GM10266 (cell line): ENCODE data around the gene GNPTG.

Experiments used
- DNase-seq: peaks from one replicate; pipeline ENCODE4 v3.0.0; 2012; ENCODE audit errors: extremely low spot score
- TF ChIP-seq, protein P1 (sequence below): IDR thresholded peaks from 2 replicates; pipeline ENCODE4 v1.5.1; 2012; ENCODE audit warnings: mild to moderate bottlenecking, low read depth; ENCODE audit not compliant: control insufficient read depth, insufficient read depth; ENCODE audit errors: missing control alignments

The GNPTG gene

DNA sequence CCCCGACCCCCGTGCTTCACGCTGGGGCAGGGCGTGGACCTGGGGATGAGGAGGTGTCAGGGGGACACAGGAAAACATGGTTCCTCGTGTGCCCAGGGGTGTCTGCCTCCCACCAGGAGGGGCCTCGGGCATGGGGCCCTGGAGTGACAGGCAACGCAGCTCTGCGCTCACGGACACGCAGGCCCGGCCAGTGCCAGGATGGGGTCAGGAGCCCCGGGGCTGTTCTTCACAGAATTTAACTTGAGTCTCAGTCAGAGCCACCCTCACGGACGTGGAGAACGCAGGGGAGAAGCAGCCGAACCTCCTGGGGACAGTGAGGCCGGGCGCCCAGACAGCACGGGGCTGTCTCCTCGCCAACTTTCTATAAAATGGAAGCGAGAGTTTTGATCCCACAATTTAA is 46.0 kb downstream of the GNPTG start:
- DNase-seq = no peak
- TF ChIP-seq, protein P1, sequence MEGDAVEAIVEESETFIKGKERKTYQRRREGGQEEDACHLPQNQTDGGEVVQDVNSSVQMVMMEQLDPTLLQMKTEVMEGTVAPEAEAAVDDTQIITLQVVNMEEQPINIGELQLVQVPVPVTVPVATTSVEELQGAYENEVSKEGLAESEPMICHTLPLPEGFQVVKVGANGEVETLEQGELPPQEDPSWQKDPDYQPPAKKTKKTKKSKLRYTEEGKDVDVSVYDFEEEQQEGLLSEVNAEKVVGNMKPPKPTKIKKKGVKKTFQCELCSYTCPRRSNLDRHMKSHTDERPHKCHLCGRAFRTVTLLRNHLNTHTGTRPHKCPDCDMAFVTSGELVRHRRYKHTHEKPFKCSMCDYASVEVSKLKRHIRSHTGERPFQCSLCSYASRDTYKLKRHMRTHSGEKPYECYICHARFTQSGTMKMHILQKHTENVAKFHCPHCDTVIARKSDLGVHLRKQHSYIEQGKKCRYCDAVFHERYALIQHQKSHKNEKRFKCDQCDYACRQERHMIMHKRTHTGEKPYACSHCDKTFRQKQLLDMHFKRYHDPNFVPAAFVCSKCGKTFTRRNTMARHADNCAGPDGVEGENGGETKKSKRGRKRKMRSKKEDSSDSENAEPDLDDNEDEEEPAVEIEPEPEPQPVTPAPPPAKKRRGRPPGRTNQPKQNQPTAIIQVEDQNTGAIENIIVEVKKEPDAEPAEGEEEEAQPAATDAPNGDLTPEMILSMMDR = no peak

DNA sequence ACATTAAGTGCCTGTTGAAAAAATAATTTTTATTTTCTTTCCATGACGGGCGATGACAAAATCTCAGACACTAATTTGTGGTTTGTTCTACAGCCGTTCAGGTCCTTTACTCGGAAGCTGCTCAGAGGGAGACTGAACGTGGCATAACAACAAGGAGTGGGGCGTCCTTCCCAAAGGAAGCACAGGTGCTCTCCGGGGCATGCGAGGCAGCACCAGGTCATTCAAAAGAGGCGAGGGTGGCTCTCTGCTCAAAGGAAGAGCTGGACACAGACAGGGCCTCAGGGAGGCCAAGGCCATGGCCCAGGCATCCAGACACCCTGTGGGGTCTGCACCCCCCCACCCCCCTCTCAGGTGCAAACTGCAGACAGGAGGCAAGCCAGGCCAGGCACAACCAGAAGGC is 46.6 kb downstream of the GNPTG start:
- TF ChIP-seq, protein P1 = no peak
- DNase-seq = no peak

DNA sequence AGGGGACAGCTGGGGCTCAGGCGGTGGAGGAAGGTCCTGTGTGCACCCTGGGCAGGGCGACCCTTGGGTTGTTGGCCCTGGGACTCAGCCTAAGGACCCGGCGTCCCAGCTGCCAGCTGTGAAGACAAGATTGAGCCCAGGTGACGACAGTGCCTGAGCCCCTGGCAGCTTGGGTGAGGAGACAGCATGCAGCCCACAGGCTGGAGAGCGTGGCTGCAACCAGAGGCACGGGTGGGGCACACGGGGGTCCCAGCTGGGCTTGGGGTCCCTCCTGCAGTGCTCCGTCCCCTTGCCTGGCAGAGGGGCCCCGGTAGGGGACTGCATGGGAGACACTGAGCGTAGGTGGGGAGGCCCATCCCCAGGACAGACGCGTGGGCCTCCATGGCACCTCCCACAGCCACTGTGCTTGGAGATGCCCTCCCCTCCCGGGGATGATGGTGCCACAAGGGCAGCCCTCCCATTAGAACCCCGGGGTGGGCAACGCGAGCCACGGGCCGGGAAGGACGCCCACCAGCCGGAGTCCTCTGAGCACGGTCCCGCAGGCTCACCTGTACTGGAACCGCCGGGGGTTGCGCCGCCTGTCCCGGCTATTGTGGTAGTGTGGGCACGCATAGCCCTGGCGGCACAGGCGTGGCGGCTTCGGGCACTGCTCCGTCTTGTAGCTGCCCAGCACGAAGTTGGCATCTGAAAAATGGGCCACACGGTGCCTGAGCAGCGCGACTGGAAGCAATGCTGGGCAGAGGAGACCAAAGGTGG is 47.3 kb downstream of the GNPTG start:
- TF ChIP-seq, protein P1 = no peak
- no peak for DNase-seq

DNA sequence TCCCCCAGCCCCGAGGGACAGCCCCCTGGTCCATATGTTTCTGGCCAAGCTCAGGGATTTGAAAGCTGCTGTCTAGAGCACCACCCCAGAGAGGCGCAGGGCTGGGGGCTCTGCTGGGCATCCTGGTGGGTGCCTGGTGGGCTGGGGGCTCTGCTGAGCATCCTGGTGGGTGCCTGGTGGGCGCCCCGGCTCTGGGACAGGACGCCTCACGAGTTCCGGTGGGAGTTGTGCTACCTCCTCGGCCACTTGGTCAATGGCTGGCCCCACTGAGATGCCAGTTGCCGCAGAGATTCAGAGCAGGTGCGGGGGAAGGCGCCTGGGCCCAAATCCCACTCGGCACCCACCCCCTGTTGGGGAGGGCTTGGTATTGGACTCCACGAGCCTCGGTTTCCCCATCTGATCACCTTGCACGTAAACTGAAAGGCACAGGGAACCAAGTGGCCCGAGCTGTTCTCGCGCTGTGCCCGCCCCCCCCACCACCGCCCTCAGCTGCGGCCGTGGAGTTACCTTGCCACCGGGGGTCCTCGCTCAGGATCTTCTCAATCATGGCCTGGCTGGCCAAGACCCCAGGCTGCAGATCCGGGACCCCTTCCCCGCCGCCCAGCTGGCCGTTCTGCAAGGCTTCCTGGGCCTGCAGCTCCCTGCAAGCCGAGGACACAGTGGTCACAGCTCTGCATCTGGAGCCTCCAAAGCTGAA is 49.5 kb downstream of the GNPTG start:
- DNase-seq = no peak
- TF ChIP-seq, protein P1 = no peak

DNA sequence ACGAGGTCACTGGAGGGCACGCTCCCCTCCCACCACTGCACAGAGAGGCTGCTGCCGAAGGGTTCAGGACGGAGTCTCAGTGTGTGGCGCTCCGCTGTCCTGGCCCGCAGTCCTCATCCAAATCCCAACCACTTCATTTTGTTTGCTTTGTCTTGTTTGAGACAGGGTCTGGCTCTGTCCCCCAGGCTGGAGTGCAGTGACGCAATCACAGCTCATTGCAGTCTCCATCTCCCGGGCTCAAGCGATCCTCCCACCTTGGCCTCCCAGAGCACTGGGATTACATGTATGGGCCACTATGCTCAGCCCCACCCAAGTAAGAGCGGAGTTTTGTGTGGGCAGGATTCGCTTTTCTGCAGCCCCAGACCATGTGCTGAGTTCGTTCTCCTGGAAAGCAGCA is 50.0 kb downstream of the GNPTG start:
- TF ChIP-seq, protein P1 = no peak
- DNase-seq = no peak

DNA sequence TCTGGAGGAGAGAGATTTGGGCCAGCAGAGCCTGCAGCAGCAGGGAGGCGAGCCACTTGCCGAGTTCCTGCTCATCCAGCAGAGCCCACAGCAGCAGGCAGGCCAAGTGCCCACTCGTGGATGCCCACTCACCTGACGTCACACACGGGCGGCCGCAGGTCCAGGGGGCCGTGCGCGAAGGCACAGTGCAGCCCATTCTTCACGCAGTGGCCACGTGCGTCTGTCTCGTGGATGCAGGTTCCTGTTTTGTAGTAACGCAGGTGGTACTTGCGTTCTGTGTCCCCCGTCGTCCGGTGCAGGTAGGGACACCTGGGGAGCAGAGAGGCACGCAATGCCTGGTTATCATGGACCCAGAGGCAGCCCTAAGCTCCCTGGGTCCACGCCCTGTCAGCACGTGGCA is 51.3 kb downstream of the GNPTG start:
- DNase-seq = no peak
- TF ChIP-seq, protein P1 = no peak

DNA sequence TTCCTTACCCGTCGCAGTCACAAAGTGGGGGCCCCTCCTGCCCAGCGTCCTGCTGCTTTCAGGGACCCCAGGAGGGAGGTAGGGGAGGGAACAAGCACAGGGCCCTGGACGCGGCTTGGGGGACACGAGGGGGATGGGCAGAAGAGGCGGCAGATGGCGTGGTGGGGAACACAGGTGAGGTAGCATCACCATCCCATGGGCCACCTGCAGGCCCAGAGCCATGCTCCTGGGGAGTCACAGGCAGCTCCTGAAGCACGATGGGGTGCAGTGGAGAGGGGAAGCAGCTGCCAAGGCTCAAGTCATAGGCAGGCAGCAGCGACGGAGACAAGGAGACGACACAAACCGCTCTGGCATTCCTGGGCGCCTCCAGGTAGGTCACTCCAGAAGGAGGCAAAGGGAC is 52.0 kb downstream of the GNPTG start:
- TF ChIP-seq, protein P1 = no peak
- DNase-seq = no peak
